C4-2B (cell line): ENCODE results near the gene CYP2W1.

Experiments
- CTCF ChIP-seq: fragments of 450-650 bp; conservative IDR thresholded peaks from 2 replicates; pipeline ENCODE4 v1.5.1; 2017; ENCODE audit warnings: mild to moderate bottlenecking
- ZFX ChIP-seq: fragments of 450-650 bp; IDR thresholded peaks from 2 replicates; pipeline ENCODE4 v1.6.1; 2017

- TF ChIP-seq CTCF (no peak), ZFX (no peak)
Observed at GRCh38 chr7:934469-935163, 48.4 kb upstream of the CYP2W1 start.
